Measurements from ENCODE around the gene IQGAP2. TPM values are rescaled to one million over a fixed set of nuclear protein-coding genes. Genes with fewer than 3 reads are reported as not detected.

The IQGAP2 gene
- total RNA-seq, 6 experiments from 2014 or later, result 96.4 to 152 (median 123) TPM

GRCh38 chr5:76694317-76694716, 291.2 kb downstream of the IQGAP2 start:
- DNase-seq (no peak), ATAC-seq (no peak)
- H3K27me3 ChIP-seq, result no peaks in the 10 kb centered on the region
- no peaks in the 10 kb centered on the region for H3K4me1 ChIP-seq
- no peak overlapping the region for H3K27ac ChIP-seq
- no peak overlapping the region for H3K4me3 ChIP-seq
- H3K9me3 ChIP-seq, result no peaks in the 10 kb centered on the region
- WGBS (ENCODE audit: insufficient coverage, low coverage, low lambda C conversion rate, missing lambda C conversion rate), result 0% methylated on average over 1 of the region's 2 CpGs
- TF ChIP-seq CTCF (IDR thresholded peaks at IDR 0.05) (no peak), POLR2A (IDR thresholded peaks at IDR 0.05) (no peak)
- intact Hi-C loops (cut with DNase I), result no loop called here
- peaks cover 0 to 32% (median 16%) of the 10 kb centered on the region in 4 donors for H3K36me3 ChIP-seq

- ATAC-seq (no peak), DNase-seq (no peak)
- Histone ChIP-seq H3K9me3 (no peaks in the 10 kb centered on the region), H3K4me3 (no peak overlapping the region), H3K27ac (no peak overlapping the region), H3K4me1 (no peaks in the 10 kb centered on the region), H3K36me3 (peaks cover 0 to 32% (median 14%) of the 10 kb centered on the region in 4 donors), H3K27me3 (no peaks in the 10 kb centered on the region)
- TF ChIP-seq CTCF (IDR thresholded peaks at IDR 0.05) (no peak), POLR2A (IDR thresholded peaks at IDR 0.05) (no peak)
- WGBS (ENCODE audit: insufficient coverage, low coverage, low lambda C conversion rate, missing lambda C conversion rate), result 86% methylated on average over 6 of the region's 6 CpGs
- intact Hi-C loops (cut with DNase I), result no loop called here
Measured at GRCh38 chr5:76695346-76695745, 292.3 kb downstream of the IQGAP2 start.

- no peak overlapping the region for H3K4me3 ChIP-seq
- peak in 3 of 4 donors; percentile 12 to 54 (median 12) for ATAC-seq
- no peak for DNase-seq
- H3K27ac ChIP-seq, result peak overlapping the region in 1 of 3 donors; percentile 15
- peaks cover 0 to 32% (median 13%) of the 10 kb centered on the region in 4 donors for H3K36me3 ChIP-seq
- H3K4me1 ChIP-seq, result no peaks in the 10 kb centered on the region
- no peak for TF ChIP-seq CTCF (IDR thresholded peaks at IDR 0.05)
- no peak for TF ChIP-seq POLR2A (IDR thresholded peaks at IDR 0.05)
- no peaks in the 10 kb centered on the region for H3K27me3 ChIP-seq
- intact Hi-C loops (cut with DNase I), result no loop called here
- H3K9me3 ChIP-seq, result no peaks in the 10 kb centered on the region
- WGBS (ENCODE audit: insufficient coverage, low coverage, low lambda C conversion rate, missing lambda C conversion rate), result 88% methylated on average over 1 of the region's 1 CpG
Measured at GRCh38 chr5:76696251-76696650, 293.2 kb downstream of the IQGAP2 start.

- TF ChIP-seq POLR2A (IDR thresholded peaks at IDR 0.05), result no peak
- no peak for TF ChIP-seq CTCF (IDR thresholded peaks at IDR 0.05)
- intact Hi-C loops (cut with DNase I), result no loop called here
- Histone ChIP-seq H3K4me3 (no peak overlapping the region), H3K27me3 (no peaks in the 10 kb centered on the region), H3K9me3 (no peaks in the 10 kb centered on the region), H3K36me3 (peaks cover 0 to 36% (median 16%) of the 10 kb centered on the region in 4 donors), H3K4me1 (peaks cover 0 to 6% (median 2%) of the 10 kb centered on the region in 4 donors), H3K27ac (no peak overlapping the region)
- WGBS (ENCODE audit: insufficient coverage, low coverage, low lambda C conversion rate, missing lambda C conversion rate), result 96% methylated on average over 5 of the region's 5 CpGs
- no peak for ATAC-seq
- no peak for DNase-seq
Measured at GRCh38 chr5:76697670-76698069, 294.6 kb downstream of the IQGAP2 start.

GRCh38 chr5:76700571-76700970, 297.5 kb downstream of the IQGAP2 start:
- Histone ChIP-seq H3K4me1 (peaks cover 0 to 6% (median 2%) of the 10 kb centered on the region in 4 donors), H3K36me3 (peaks cover 0 to 17% (median 4%) of the 10 kb centered on the region in 4 donors), H3K27ac (peak overlapping the region in 2 of 3 donors; percentile 19 to 28), H3K4me3 (no peak overlapping the region), H3K27me3 (no peaks in the 10 kb centered on the region), H3K9me3 (no peaks in the 10 kb centered on the region)
- no peak for TF ChIP-seq POLR2A (IDR thresholded peaks at IDR 0.05)
- intact Hi-C loops (cut with DNase I), result no loop called here
- WGBS (ENCODE audit: insufficient coverage, low coverage, low lambda C conversion rate, missing lambda C conversion rate), result 86% methylated on average over 2 of the region's 2 CpGs
- no peak for DNase-seq
- no peak for ATAC-seq

All from right lobe of liver (tissue), 6 donors.